ENCODE measurements around the gene XRCC5.

Gene XRCC5

GRCh38 chr2:216164576-216164975 lies 55.4 kb downstream of the XRCC5 start:
- H3K27me3 ChIP-seq (ENCODE audit: control insufficient read depth in 1 of 2, insufficient read depth in 2 of 2, low read length in 2 of 2): no peaks in the 10 kb centered on the region
- H3K4me1 ChIP-seq (ENCODE audit: control insufficient read depth in 1 of 2, insufficient read depth in 2 of 2, low read length in 2 of 2): no peaks in the 10 kb centered on the region
- H3K9me3 ChIP-seq (ENCODE audit: control insufficient read depth in 1 of 2, low read length in 2 of 2): no peaks in the 10 kb centered on the region
- H3K36me3 ChIP-seq (ENCODE audit: control insufficient read depth in 1 of 2, insufficient read depth in 2 of 2, low read length in 2 of 2): peaks cover 41 to 91% of the 10 kb centered on the region in 2 donors
- no peak overlapping the region for H3K27ac ChIP-seq (ENCODE audit: low read depth, low read length)
- H3K9ac ChIP-seq (ENCODE audit: low read depth in 1 of 2, low read length in 2 of 2): no peak overlapping the region
- H3K4me3 ChIP-seq (ENCODE audit: low read depth in 1 of 2, low read length in 2 of 2): no peak overlapping the region

- Histone ChIP-seq H3K27me3 (ENCODE audit: control insufficient read depth in 1 of 2, insufficient read depth in 2 of 2, low read length in 2 of 2) (no peaks in the 10 kb centered on the region), H3K9ac (ENCODE audit: low read depth in 1 of 2, low read length in 2 of 2) (no peak overlapping the region), H3K4me1 (ENCODE audit: control insufficient read depth in 1 of 2, insufficient read depth in 2 of 2, low read length in 2 of 2) (no peaks in the 10 kb centered on the region), H3K4me3 (ENCODE audit: low read depth in 1 of 2, low read length in 2 of 2) (no peak overlapping the region), H3K36me3 (ENCODE audit: control insufficient read depth in 1 of 2, insufficient read depth in 2 of 2, low read length in 2 of 2) (peaks cover 38 to 88% of the 10 kb centered on the region in 2 donors), H3K9me3 (ENCODE audit: control insufficient read depth in 1 of 2, low read length in 2 of 2) (no peaks in the 10 kb centered on the region), H3K27ac (ENCODE audit: low read depth, low read length) (no peak overlapping the region)
Observed at GRCh38 chr2:216165711-216166110, 56.6 kb downstream of the XRCC5 start.

- Histone ChIP-seq H3K27ac (ENCODE audit: low read depth, low read length) (no peak overlapping the region), H3K4me3 (ENCODE audit: low read depth in 1 of 2, low read length in 2 of 2) (no peak overlapping the region), H3K36me3 (ENCODE audit: control insufficient read depth in 1 of 2, insufficient read depth in 2 of 2, low read length in 2 of 2) (peaks cover 10 to 64% of the 10 kb centered on the region in 2 donors), H3K4me1 (ENCODE audit: control insufficient read depth in 1 of 2, insufficient read depth in 2 of 2, low read length in 2 of 2) (no peaks in the 10 kb centered on the region), H3K9me3 (ENCODE audit: control insufficient read depth in 1 of 2, low read length in 2 of 2) (no peaks in the 10 kb centered on the region), H3K27me3 (ENCODE audit: control insufficient read depth in 1 of 2, insufficient read depth in 2 of 2, low read length in 2 of 2) (no peaks in the 10 kb centered on the region), H3K9ac (ENCODE audit: low read depth in 1 of 2, low read length in 2 of 2) (no peak overlapping the region)
Observed at GRCh38 chr2:216169087-216169486, 59.9 kb downstream of the XRCC5 start.

DNA sequence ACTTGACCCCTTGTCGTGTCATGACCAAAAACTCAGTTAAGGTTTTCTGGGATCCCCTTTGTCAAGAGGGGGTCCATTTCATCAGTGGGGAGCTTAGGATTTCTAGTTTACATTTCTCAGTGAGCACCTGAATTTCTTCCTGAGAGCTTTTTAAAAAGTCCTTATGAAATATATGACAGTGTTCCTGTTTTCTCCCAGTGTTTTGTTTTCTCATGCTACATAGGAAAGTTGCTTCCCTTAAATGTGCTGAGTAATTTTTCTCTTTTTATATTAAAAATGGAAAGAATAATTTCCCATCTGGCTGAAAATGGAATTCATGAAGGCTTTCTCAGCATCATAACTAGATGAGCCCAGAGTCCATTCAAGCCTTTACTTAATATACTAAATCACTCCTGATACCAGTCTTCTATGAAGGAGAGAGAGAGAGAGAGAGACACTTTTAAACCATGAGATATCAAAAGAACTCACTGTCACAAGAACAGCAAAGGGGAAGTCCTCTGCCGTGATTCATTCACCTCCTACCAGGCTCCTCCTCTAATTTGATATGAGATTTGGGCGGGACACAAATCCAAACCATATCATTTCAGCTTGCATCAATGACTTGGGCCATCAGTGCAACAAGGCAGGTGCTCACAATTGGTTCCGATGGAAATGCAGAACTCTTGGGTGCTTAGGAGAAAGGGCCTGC lies 61.1 kb downstream of the XRCC5 start:
- H3K9me3 ChIP-seq (ENCODE audit: control insufficient read depth in 1 of 2, low read length in 2 of 2): no peaks in the 10 kb centered on the region
- H3K9ac ChIP-seq (ENCODE audit: low read depth in 1 of 2, low read length in 2 of 2): no peak overlapping the region
- no peaks in the 10 kb centered on the region for H3K27me3 ChIP-seq (ENCODE audit: control insufficient read depth in 1 of 2, insufficient read depth in 2 of 2, low read length in 2 of 2)
- H3K27ac ChIP-seq (ENCODE audit: low read depth, low read length): no peak overlapping the region
- no peak overlapping the region for H3K4me3 ChIP-seq (ENCODE audit: low read depth in 1 of 2, low read length in 2 of 2)
- peaks cover 11 to 61% of the 10 kb centered on the region in 2 donors for H3K36me3 ChIP-seq (ENCODE audit: control insufficient read depth in 1 of 2, insufficient read depth in 2 of 2, low read length in 2 of 2)
- no peaks in the 10 kb centered on the region for H3K4me1 ChIP-seq (ENCODE audit: control insufficient read depth in 1 of 2, insufficient read depth in 2 of 2, low read length in 2 of 2)

DNA sequence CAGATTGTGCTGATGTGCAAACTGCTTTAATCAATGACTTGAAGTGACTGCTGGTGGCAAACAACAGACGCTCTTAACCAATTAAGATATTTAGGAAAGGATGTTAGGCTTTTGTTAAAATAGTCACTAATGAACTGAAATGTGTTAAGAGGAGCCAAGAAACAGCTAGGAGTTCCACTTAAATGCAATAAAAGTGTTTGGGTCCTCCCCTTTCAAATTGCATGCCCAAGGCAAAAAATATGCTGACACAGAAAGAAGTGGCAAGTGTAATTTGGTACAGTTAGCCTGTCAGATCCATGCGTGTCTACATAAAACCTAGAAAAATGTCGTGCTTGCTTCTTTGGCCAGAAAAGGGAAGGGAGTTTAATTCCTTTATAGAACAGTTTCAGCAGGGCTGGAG lies 61.9 kb downstream of the XRCC5 start:
- Histone ChIP-seq H3K4me1 (ENCODE audit: control insufficient read depth in 1 of 2, insufficient read depth in 2 of 2, low read length in 2 of 2) (no peaks in the 10 kb centered on the region), H3K27ac (ENCODE audit: low read depth, low read length) (no peak overlapping the region), H3K9me3 (ENCODE audit: control insufficient read depth in 1 of 2, low read length in 2 of 2) (no peaks in the 10 kb centered on the region), H3K4me3 (ENCODE audit: low read depth in 1 of 2, low read length in 2 of 2) (no peak overlapping the region), H3K27me3 (ENCODE audit: control insufficient read depth in 1 of 2, insufficient read depth in 2 of 2, low read length in 2 of 2) (no peaks in the 10 kb centered on the region), H3K9ac (ENCODE audit: low read depth in 1 of 2, low read length in 2 of 2) (no peak overlapping the region), H3K36me3 (ENCODE audit: control insufficient read depth in 1 of 2, insufficient read depth in 2 of 2, low read length in 2 of 2) (peaks cover 16 to 61% of the 10 kb centered on the region in 2 donors)

DNA sequence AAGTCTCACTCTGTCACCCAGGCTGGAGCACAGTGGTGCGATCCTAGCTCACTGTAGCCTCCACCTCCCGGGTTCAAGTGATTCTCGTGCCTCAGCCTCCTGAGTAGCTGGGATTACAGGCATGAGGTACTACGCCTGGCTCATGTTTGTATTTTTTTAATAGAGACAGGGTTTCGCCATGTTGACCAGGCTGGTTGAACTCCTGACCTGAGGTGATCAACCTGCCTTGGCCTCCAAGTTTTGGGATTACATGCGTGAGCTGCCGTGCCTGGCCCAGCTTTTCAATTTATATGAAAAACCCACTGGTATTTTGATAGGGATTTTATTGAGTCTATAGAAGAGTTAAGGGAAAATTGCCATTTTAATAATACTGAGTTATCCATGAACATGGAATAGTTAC lies 63.3 kb downstream of the XRCC5 start:
- H3K4me3 ChIP-seq (ENCODE audit: low read depth in 1 of 2, low read length in 2 of 2): no peak overlapping the region
- no peak overlapping the region for H3K9ac ChIP-seq (ENCODE audit: low read depth in 1 of 2, low read length in 2 of 2)
- peaks cover 19 to 51% of the 10 kb centered on the region in 2 donors for H3K36me3 ChIP-seq (ENCODE audit: control insufficient read depth in 1 of 2, insufficient read depth in 2 of 2, low read length in 2 of 2)
- no peak overlapping the region for H3K27ac ChIP-seq (ENCODE audit: low read depth, low read length)
- no peaks in the 10 kb centered on the region for H3K27me3 ChIP-seq (ENCODE audit: control insufficient read depth in 1 of 2, insufficient read depth in 2 of 2, low read length in 2 of 2)
- H3K9me3 ChIP-seq (ENCODE audit: control insufficient read depth in 1 of 2, low read length in 2 of 2): no peaks in the 10 kb centered on the region
- H3K4me1 ChIP-seq (ENCODE audit: control insufficient read depth in 1 of 2, insufficient read depth in 2 of 2, low read length in 2 of 2): no peaks in the 10 kb centered on the region

DNA sequence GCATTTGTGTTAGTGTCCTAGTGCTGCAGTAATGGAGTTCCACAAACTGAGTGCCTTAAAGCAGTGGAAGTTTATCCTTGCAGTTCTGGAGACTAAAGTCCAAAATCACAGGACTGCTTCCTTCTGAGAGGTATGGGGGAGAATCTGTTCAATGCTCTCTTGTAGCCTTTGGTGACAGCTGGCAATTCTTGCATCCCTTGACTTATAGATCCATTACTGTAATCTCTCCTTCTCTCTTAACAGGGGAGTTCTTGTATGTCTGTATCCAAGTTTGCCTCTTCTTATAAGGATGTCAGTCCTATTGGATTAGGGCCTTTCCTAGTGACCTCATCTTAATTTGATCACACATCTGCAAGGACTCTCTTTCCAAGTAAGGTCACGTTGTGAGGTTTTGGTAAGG lies 69.9 kb downstream of the XRCC5 start:
- H3K27me3 ChIP-seq (ENCODE audit: control insufficient read depth in 1 of 2, insufficient read depth in 2 of 2, low read length in 2 of 2): no peaks in the 10 kb centered on the region
- no peaks in the 10 kb centered on the region for H3K4me1 ChIP-seq (ENCODE audit: control insufficient read depth in 1 of 2, insufficient read depth in 2 of 2, low read length in 2 of 2)
- H3K9ac ChIP-seq (ENCODE audit: low read depth in 1 of 2, low read length in 2 of 2): no peak overlapping the region
- H3K27ac ChIP-seq (ENCODE audit: low read depth, low read length): no peak overlapping the region
- H3K9me3 ChIP-seq (ENCODE audit: control insufficient read depth in 1 of 2, low read length in 2 of 2): no peaks in the 10 kb centered on the region
- no peak overlapping the region for H3K4me3 ChIP-seq (ENCODE audit: low read depth in 1 of 2, low read length in 2 of 2)
- peaks cover 28 to 49% of the 10 kb centered on the region in 2 donors for H3K36me3 ChIP-seq (ENCODE audit: control insufficient read depth in 1 of 2, insufficient read depth in 2 of 2, low read length in 2 of 2)

DNA sequence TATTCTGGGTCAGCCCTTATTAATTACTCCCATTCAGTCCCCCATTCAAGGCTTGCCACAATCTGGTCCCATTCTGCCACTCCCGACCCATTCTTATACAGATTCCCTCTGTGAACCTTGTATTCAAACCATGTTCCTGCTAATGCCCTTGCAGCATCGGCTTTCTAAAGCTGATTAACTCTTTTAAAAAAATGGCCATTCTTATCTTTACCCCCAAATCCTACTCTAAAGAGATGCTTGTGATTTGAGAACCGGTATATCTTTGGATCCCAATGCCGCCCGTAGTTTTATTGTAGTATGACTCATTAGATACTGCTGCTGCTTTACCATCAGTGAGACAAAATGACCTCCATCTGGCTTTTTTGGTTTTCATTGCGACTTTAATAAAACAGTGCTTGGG lies 72.2 kb downstream of the XRCC5 start:
- H3K4me1 ChIP-seq (ENCODE audit: control insufficient read depth in 1 of 2, insufficient read depth in 2 of 2, low read length in 2 of 2): no peaks in the 10 kb centered on the region
- H3K27me3 ChIP-seq (ENCODE audit: control insufficient read depth in 1 of 2, insufficient read depth in 2 of 2, low read length in 2 of 2): no peaks in the 10 kb centered on the region
- no peaks in the 10 kb centered on the region for H3K9me3 ChIP-seq (ENCODE audit: control insufficient read depth in 1 of 2, low read length in 2 of 2)
- peaks cover 18 to 45% of the 10 kb centered on the region in 2 donors for H3K36me3 ChIP-seq (ENCODE audit: control insufficient read depth in 1 of 2, insufficient read depth in 2 of 2, low read length in 2 of 2)
- H3K27ac ChIP-seq (ENCODE audit: low read depth, low read length): no peak overlapping the region
- no peak overlapping the region for H3K4me3 ChIP-seq (ENCODE audit: low read depth in 1 of 2, low read length in 2 of 2)
- H3K9ac ChIP-seq (ENCODE audit: low read depth in 1 of 2, low read length in 2 of 2): no peak overlapping the region

DNA sequence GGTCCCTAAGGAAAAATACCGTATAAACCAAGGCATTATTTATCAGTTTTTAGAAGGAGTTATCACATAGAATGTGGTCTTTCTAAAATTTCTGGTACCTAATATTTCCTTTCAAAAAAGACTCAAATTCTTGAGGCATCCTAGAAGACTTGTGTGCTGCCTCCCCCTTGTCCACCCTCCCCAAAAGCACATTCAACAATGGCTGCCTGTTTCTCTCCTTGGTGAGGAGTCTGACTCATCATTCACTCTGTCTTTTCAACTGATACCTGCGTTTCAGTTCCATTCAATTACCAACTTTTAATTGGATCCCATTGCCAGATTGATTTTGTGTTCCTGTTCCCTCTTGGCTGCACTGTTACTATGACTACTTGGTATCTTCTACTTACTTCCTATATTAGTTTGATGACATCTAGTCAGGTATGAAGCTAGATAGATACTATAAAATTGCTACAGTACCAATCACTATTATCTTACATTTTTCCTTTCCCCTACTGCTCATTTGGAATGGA lies 72.9 kb downstream of the XRCC5 start:
- Histone ChIP-seq H3K27ac (ENCODE audit: low read depth, low read length) (no peak overlapping the region), H3K9ac (ENCODE audit: low read depth in 1 of 2, low read length in 2 of 2) (no peak overlapping the region), H3K4me1 (ENCODE audit: control insufficient read depth in 1 of 2, insufficient read depth in 2 of 2, low read length in 2 of 2) (peaks cover 0 to 1% of the 10 kb centered on the region in 2 donors), H3K36me3 (ENCODE audit: control insufficient read depth in 1 of 2, insufficient read depth in 2 of 2, low read length in 2 of 2) (peaks cover 18 to 45% of the 10 kb centered on the region in 2 donors), H3K4me3 (ENCODE audit: low read depth in 1 of 2, low read length in 2 of 2) (no peak overlapping the region), H3K9me3 (ENCODE audit: control insufficient read depth in 1 of 2, low read length in 2 of 2) (no peaks in the 10 kb centered on the region), H3K27me3 (ENCODE audit: control insufficient read depth in 1 of 2, insufficient read depth in 2 of 2, low read length in 2 of 2) (no peaks in the 10 kb centered on the region)

DNA sequence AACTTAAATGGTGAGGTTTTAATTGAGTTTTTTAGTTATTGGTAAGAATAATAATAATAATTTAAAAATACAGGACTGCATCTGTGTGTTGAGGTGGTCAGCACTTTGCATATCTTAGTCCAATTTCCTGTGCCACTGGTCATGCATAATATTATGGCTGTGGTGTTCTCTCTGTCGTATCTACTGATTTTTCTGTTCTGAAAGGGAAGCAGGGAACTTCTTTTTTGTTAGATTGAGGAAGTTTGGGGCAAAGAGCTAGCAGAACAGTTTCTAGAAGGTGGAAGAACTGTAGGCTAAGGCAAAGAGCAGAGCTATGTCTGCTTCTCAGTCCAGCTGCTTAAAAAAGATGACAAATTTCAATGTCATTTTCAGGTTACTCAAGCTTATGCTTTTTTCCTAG lies 74.3 kb downstream of the XRCC5 start:
- no peak overlapping the region for H3K9ac ChIP-seq (ENCODE audit: low read depth in 1 of 2, low read length in 2 of 2)
- no peaks in the 10 kb centered on the region for H3K27me3 ChIP-seq (ENCODE audit: control insufficient read depth in 1 of 2, insufficient read depth in 2 of 2, low read length in 2 of 2)
- peaks cover 3 to 11% of the 10 kb centered on the region in 2 donors for H3K4me1 ChIP-seq (ENCODE audit: control insufficient read depth in 1 of 2, insufficient read depth in 2 of 2, low read length in 2 of 2)
- no peaks in the 10 kb centered on the region for H3K9me3 ChIP-seq (ENCODE audit: control insufficient read depth in 1 of 2, low read length in 2 of 2)
- H3K27ac ChIP-seq (ENCODE audit: low read depth, low read length): no peak overlapping the region
- peaks cover 16 to 40% of the 10 kb centered on the region in 2 donors for H3K36me3 ChIP-seq (ENCODE audit: control insufficient read depth in 1 of 2, insufficient read depth in 2 of 2, low read length in 2 of 2)
- H3K4me3 ChIP-seq (ENCODE audit: low read depth in 1 of 2, low read length in 2 of 2): no peak overlapping the region
